Activated CD4-positive, alpha-beta T cell treated with anti-CD3 and anti-CD28 coated beads for 1 hour (primary cell): ENCODE measurements around the gene ZNF789.
"Not testable (repeated sequence)": the region's sequence is repeated elsewhere in the genome, so short reads cannot be mapped to it uniquely, and the experiment has no call there.

Experiments used
- DNase-seq: peaks from one replicate; pipeline ENCODE4 v3.0.0-alpha.2; 2020

The ZNF789 gene

GRCh38 chr7:99472561-99473314, at the start of gene ZNF789:
TSS of gene ZNF789 (plus strand) at chr7:99472890. CDS start at chr7:99476457, 3,567 bp downstream.
- DNase-seq = peak; percentile 97

- no peak for DNase-seq
Measured at GRCh38 chr7:99424932-99425730, 47.6 kb upstream of the ZNF789 start.

- no peak for DNase-seq
Measured at GRCh38 chr7:99428972-99429566, 43.6 kb upstream of the ZNF789 start.

DNA sequence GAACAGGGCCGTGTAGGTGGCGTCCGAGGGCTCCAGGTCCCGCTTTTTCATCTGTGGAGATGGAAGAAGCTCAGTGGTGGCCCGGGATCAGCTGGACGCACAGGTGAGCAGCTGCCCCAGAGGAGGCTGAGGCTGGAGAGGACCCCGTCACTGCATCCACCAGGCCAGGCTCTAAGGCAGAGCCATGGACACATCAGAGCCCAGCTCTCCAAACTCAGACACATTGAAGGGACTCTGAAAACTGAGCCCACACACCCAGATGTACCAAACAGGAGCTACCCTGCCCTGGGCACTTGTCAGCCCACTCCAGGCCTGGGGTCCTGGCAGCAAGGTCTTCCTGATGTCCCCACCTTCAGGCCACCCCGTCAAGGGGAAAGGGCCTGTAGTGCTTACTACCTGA, 42.9 kb upstream of the ZNF789 start:
- DNase-seq = no peak

- not testable (repeated sequence) for DNase-seq
Measured at GRCh38 chr7:99431756-99432540, 40.7 kb upstream of the ZNF789 start.

DNA sequence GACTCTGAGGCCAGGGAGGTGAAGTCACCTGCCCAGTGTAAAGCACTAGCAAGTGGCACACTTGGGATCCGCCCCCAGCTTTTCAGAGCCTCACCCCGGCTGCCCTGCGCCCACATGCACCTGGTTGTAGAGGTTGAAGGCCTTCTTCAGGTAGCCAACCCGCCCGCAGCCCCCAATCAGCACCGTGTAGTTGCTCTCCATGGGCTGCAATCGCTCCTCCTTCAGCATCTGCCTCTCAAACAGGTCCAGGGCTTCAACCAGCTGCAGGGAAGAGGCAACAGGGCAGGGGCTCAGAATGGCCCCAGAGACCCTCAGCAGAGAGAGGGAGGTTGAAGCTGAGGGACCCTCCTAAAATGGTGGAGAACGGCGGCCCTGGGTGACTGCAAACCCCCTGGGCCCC, 39.5 kb upstream of the ZNF789 start:
- DNase-seq = no peak

DNA sequence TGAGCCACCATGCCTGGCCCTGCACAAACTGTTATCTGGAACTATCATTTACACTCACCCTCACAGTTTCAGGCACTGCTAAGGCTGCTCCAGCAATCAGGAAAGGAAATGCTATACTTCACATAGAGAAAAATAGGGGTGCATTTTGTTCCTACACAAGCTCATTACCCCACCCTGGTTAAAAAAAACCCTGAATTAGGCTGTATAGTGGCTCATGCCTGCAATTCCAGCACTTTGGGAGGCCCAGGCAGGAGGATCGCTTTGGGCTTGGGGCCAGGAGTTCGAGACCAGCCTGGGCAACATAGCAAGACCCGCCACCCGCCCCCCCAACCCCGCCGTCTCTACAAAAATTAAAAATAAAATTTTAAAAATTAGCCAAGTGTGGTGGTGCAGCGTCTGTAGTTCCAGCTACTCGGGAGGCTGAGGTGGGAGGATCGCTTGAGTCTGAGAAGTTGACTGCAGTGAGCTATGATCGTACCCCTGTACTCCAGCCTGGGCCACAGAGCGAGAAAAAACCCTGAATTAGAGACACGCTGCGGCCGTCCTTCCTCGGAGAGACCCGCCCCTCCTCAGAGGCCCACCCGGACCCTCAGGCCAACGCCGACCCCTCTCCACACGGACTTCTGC, 34.6 kb upstream of the ZNF789 start:
- no peak for DNase-seq

- DNase-seq = peak; percentile 85
Measured at GRCh38 chr7:99438573-99439480, 33.9 kb upstream of the ZNF789 start, which contains the start of the genes CPSF4 and PTCD1. TSS of gene CPSF4 (plus strand) at chr7:99438943. CDS start at chr7:99439083, 140 bp downstream. TSS of gene PTCD1 (minus strand) at chr7:99438798. CDS start at chr7:99435242, 3,556 bp downstream.

GRCh38 chr7:99440195-99440594, 32.5 kb upstream of the ZNF789 start:
- DNase-seq = no peak

DNA sequence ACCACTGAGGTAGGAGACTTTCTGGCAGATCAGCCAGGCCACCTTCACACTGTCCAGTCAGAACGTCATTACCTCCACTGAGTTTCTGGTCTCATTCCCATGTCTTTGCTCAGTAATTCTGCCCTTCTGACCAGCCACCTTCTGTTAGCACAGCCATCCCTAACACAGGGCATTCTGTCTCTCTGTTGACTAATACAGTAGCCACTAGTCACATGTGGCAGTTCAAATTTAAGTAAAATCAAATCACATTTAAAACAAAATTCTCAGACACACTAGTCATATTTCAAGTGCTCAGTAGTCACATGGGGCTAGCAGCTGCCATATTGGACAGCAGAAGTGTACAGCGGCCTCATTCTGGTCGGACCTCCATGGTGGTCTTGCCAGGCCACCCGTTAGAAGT, 26.6 kb upstream of the ZNF789 start:
- no peak for DNase-seq

GRCh38 chr7:99447943-99448342, 24.7 kb upstream of the ZNF789 start:
- DNase-seq = no peak

DNA sequence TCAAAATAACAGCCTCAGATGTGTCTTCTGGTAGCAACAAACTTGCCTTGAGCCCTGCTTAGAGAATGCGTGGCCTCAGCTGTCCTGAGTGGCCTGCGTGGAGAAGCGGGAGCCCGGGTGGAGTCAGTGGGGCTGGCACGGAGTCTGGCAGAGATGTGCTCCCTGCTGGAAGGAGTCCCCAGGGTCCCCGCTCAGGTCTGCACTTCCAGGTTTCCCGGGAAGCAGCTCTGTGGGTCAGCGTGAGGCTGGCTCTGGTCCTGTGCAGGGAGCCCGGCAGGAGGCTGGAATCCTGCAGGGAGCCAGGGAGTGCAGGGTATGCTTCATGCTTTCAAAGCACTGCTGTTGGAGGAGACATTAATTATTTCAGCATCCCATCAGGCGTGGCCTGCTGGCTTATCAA, 23.8 kb upstream of the ZNF789 start:
- DNase-seq = no peak

- no peak for DNase-seq
Measured at GRCh38 chr7:99449326-99449725, 23.4 kb upstream of the ZNF789 start.

DNA sequence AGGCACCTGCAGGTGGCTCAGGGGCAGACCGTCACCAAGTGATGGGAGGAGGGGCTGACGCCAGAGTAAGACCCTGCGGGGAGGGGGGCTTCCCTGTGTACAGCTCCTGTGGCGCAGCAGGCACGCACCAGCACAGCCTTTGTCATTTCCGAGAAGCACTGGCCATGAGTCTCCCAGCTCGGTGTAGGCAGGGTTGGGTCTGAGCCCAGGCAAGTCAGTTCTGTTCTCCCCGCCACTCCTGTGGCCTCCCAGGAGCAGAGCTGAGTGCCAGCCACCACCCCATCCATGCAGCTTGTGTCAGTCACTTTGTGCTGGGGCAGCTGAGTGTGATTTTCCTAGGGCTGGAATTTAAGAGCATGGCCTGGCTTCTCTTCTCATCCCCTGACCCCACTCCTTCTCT, 20.8 kb upstream of the ZNF789 start:
- DNase-seq = no peak

- DNase-seq = no peak
Measured at GRCh38 chr7:99452541-99452940, 20.1 kb upstream of the ZNF789 start.

DNA sequence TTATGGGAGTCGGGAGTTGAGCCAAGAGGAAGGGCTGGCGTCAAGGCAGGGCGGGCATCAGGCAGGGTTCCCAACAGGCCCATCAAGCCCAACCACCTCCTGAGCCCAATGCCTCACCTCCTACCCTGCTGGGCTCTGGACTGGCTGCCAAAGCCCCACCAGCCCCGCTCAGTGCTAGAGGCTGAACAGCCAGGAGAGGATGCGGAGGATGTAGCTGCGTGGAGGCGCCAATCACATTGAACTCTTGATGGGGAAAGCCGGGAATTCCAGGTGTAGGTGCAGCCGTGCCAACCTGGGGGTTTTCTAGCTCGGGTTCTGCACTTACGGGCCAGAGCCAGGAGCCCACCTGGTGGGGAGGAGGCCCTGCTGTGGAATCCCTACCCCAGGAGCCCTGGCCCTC, 19.6 kb upstream of the ZNF789 start:
- no peak for DNase-seq

GRCh38 chr7:99455874-99456273, 16.8 kb upstream of the ZNF789 start:
- no peak for DNase-seq

DNA sequence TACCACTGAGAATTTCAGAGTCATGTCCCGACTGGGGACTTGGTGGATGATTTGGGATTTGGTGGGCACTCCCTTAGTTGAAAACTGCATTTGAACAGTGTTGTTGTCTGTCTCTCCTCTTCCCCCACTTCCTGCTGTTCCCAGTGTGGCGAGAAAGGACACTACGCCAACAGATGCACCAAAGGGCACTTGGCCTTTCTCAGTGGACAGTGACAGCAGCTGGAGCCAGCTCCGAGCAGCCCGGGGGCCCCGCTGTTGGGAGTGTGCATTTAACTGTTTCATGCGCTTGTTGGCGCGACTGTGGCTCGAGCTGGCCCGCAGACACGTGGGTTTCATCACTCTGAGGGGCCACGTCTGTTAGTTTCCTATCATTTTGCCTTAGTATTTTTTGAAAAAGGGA, 16.4 kb upstream of the ZNF789 start:
- no peak for DNase-seq

- DNase-seq = no peak
Measured at GRCh38 chr7:99457050-99457649, 15.5 kb upstream of the ZNF789 start.

DNA sequence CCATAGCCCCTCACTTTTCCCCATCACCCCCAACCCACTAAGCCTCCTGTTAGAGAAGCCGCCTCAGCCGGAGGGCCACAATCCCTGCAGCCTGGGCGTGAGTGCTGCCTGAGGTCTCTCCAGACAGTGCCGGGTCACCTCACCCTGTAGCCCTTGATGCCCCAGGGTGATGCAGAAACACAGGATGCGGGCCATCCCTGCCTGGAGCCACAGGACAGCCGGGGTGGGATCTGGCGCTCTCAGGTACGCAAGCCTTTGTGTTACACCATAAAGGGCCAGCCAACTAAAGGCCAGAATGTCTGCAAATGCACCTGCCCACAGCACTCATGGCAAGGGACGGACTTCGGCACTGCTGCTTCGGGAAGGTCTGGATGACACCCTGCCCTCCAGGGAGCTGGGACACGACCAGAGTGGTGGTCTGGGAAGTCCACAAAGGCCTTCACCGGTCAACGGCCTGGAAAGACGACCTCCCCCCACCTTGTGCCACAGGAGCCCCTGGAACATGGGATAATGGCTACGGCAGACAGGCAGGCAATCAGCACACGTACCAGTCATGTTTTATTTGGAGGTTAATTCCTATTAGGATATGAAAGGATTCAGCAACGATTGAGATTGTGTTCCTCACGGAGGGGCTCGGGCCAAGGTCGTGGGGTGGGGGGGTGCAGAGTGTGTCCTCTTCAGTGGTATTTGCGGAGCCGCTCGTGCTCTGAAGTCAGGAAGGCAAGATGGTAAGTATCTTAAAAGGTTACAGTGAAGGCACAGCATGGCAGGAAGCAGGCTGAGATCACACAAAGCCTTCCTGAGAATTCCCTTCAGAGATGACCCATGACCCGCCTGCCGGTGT, 14.8 kb upstream of the ZNF789 start:
- DNase-seq = no peak
